DMS53 treated with DMSO at 0.1 percent for 48 hours (cell line): Measurements from ENCODE around the gene CPT2.

Source experiments
- DNase-seq: peaks from one replicate; lab custom pipeline; 2025; ENCODE audit not compliant: unreplicated experiment; lab: John Stamatoyannopoulos, UW

CPT2 gene

DNA sequence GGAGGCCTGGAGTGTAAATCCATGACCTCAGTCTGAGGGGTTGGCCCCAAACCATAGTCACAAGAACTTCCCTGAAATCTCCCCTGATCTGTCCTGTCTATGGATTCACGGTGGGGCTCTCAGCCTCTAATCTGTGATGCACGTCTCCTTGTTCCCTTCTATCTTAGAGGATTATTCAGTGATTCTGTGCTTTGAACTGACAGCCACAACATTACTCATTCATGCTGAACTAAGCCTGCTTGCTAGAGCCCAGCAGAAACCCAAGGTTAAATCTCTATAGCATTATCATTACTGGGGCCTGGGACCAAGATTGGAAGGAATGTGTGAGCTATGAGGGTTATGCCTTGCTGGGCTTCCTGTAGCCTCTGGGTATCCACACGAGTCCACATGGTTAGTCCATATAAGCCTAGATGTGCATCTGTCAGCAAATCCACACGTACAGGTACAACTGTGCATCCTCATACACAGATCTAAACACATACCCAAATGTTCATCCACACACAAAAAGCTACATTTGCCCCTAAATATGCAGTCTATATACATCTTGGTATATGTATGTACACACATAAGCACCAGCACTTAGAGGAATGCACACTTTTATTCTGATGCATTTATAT, 64.1 kb downstream of the CPT2 start:
- no peak for DNase-seq

DNA sequence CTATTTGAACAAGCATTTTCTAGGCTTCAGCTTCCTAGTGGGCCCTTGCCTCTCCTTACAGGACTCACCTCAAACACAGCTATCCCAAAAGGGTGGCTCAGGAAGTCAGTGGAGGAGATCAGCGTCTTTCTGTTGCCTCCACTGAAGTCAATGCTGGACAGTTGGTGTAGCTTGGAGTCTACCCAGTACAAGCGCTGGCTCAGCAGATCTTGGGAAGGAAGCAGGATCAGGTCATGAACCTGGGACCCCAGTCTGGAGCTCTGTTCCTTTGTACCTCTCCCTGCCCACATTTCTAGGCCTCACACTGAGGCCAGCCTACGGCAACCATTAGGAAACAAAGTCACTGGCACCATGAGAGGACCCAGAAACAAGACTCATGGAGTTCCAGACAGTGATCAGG, 65.4 kb downstream of the CPT2 start:
- DNase-seq: no peak
